Measurements from ENCODE around the gene WIPF3. TPM values are rescaled to one million over a fixed set of nuclear protein-coding genes. Genes with fewer than 3 reads are reported as not detected.

The WIPF3 gene
- total and polyA plus RNA-seq, 10 of the 15 experiments (the other 5 are each of a cell fraction or from before 2014, with no cell fraction given), result 0.03 to 0.05 TPM; not detected in 8

- no peak for DNase-seq (ENCODE audit: low read depth, low spot score)
- no peaks in the 10 kb centered on the region for H3K79me2 ChIP-seq (ENCODE audit: control insufficient read depth, insufficient read depth, low read length)
- H3K4me2 ChIP-seq (ENCODE audit: control insufficient read depth, insufficient read depth), result no peak overlapping the region
- in situ Hi-C loops (cut with MboI), result no loop called here
- ChIA-PET POLR2A (no interaction called here), CTCF (interaction anchor here (2.9 kb wide), 1 partner anchor 15 kb away, joined by 13 read pairs; no protein-coding TSS in a partner anchor), RAD21 (ENCODE audit: unreplicated experiment) (no interaction called here), SMC1A (ENCODE audit: uncharacterized antibody, unreplicated experiment) (interaction anchor here (0.6 to 1.7 kb wide), 2 partner anchors 16 to 125 kb away, joined by 3 read pairs; no protein-coding TSS in a partner anchor)
- no peak for ATAC-seq
- FAIRE-seq, result no peak
- TF ChIP-seq CHD1 (IDR thresholded peaks at IDR 0.05; ENCODE audit: low read depth, low read length) (no peak), MTA2 (IDR thresholded peaks at IDR 0.05; ENCODE audit: low read depth) (no peak), SMC3 (IDR thresholded peaks at IDR 0.05; ENCODE audit: borderline replicate concordance, low read length) (no peak), ZNF622 (IDR thresholded peaks at IDR 0.05) (no peak), ZNF217 (IDR thresholded peaks at IDR 0.05) (no peak), BHLHE40 (IDR thresholded peaks at IDR 0.05; ENCODE audit: borderline replicate concordance in 1 of 2, low read depth in 2 of 2, low read length in 1 of 2) (no peak), RCOR1 (conservative IDR thresholded peaks at IDR 0.05; ENCODE audit: low read depth, low read length) (no peak), TCF7 (IDR thresholded peaks at IDR 0.05; ENCODE audit: borderline replicate concordance) (no peak), HDAC6 (IDR thresholded peaks at IDR 0.05; ENCODE audit: unreplicated experiment) (no peak), SUZ12 (IDR thresholded peaks at IDR 0.05; ENCODE audit: unreplicated experiment) (no peak), PAX8 (IDR thresholded peaks at IDR 0.05) (no peak), PBX3 (IDR thresholded peaks at IDR 0.05; ENCODE audit: insufficient replicate concordance, low read depth, low read length) (no peak), ATF7 (IDR thresholded peaks at IDR 0.05; ENCODE audit: low read depth) (no peak), HCFC1 (IDR thresholded peaks at IDR 0.05; ENCODE audit: low read length) (no peak)
- TF ChIP-seq, protein P1, sequence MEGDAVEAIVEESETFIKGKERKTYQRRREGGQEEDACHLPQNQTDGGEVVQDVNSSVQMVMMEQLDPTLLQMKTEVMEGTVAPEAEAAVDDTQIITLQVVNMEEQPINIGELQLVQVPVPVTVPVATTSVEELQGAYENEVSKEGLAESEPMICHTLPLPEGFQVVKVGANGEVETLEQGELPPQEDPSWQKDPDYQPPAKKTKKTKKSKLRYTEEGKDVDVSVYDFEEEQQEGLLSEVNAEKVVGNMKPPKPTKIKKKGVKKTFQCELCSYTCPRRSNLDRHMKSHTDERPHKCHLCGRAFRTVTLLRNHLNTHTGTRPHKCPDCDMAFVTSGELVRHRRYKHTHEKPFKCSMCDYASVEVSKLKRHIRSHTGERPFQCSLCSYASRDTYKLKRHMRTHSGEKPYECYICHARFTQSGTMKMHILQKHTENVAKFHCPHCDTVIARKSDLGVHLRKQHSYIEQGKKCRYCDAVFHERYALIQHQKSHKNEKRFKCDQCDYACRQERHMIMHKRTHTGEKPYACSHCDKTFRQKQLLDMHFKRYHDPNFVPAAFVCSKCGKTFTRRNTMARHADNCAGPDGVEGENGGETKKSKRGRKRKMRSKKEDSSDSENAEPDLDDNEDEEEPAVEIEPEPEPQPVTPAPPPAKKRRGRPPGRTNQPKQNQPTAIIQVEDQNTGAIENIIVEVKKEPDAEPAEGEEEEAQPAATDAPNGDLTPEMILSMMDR (IDR thresholded peaks at IDR 0.05 in 2 of 3, conservative IDR thresholded peaks at IDR 0.05 in 1 of 3; ENCODE audit: control insufficient read depth in 2 of 3, extremely low read depth in 1 of 3, insufficient read depth in 1 of 3, low read depth in 3 of 3, low read length in 3 of 3), result no peak
- H4K20me1 ChIP-seq (ENCODE audit: control insufficient read depth, insufficient read depth), result no peaks in the 10 kb centered on the region
- H3K4me1 ChIP-seq (ENCODE audit: control insufficient read depth, insufficient read depth, low read length), result no peaks in the 10 kb centered on the region
- no peak overlapping the region for H3K27ac ChIP-seq (ENCODE audit: control insufficient read depth, insufficient read depth)
- 100% methylated on average over 3 of the region's 3 CpGs for WGBS (ENCODE audit: insufficient coverage, insufficient replicate concordance, low lambda C conversion rate, missing lambda C conversion rate)
- peaks cover 0 to 15% of the 10 kb centered on the region in 2 experiments; a peak in 3 of 4 replicates for H3K36me3 ChIP-seq (ENCODE audit: control insufficient read depth in 2 of 2, insufficient read depth in 2 of 2, low read length in 1 of 2)
- H3K9me3 ChIP-seq (replicated peaks; ENCODE audit: control insufficient read depth, insufficient read depth, low read length), result no peaks in the 10 kb centered on the region
- H3K27me3 ChIP-seq (replicated peaks in 1 of 2; ENCODE audit: control insufficient read depth in 2 of 2, insufficient read depth in 2 of 2, low read length in 1 of 2), result no peaks in the 10 kb centered on the region
- intact Hi-C loops (cut with micrococcal nuclease; ENCODE audit: unreplicated experiment), result no loop called here
- H2AFZ ChIP-seq (ENCODE audit: control insufficient read depth, low read depth, low read length), result no peak overlapping the region
- H3K4me3 ChIP-seq, result no peak overlapping the region
- no peak overlapping the region for H3K9ac ChIP-seq (ENCODE audit: control insufficient read depth, insufficient read depth, low read length)
- no TSS peak for BruUV-seq (replicated peaks)
These were observed 130.8 kb downstream of the WIPF3 start for GRCh38 chr7:29937132-29937531.

Data from GM12878 (cell line).